Femur (tissue), 1 donor: ENCODE results near the gene AQP6.

Experiments
- DNase-seq: peaks from one replicate; pipeline ENCODE4 v3.0.0-alpha.2; 2017

Gene AQP6, protein sequence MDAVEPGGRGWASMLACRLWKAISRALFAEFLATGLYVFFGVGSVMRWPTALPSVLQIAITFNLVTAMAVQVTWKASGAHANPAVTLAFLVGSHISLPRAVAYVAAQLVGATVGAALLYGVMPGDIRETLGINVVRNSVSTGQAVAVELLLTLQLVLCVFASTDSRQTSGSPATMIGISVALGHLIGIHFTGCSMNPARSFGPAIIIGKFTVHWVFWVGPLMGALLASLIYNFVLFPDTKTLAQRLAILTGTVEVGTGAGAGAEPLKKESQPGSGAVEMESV

DNA sequence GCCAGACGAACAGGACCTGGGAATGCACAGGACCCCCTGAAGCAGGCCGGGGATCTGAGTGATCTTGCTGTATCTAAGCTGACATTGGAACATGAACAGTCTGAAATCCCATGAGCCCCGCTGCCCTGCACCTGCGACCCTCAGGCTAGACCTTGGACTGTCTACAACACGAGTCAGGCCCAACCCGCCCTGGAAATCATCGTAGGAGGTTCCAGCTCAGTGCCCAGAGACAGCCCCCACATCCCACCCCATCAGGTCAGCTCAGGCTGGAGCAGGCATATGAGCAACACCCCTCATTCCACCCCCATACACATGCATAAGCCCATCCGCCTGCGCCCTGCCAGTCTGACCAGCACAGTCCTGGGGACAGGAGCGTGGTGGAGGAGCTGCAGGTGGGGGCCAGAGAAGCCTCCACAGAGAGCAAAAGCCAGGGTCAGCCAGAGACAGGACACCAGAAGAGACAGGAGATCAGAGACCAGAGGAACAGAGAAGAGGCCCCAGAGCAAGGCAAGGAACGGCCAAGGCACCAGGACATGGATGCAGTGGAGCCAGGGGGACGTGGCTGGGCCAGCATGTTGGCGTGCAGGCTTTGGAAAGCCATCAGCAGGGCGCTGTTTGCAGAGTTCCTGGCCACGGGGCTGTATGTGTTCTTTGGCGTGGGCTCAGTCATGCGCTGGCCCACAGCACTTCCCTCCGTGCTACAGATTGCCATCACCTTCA lies at the start of gene AQP6:
Gene AQP6 (plus strand): TSS at position 307 of the 720 bp plus-strand sequence. CDS start 227 bp downstream, at position 534.
- DNase-seq, result no peak

DNA sequence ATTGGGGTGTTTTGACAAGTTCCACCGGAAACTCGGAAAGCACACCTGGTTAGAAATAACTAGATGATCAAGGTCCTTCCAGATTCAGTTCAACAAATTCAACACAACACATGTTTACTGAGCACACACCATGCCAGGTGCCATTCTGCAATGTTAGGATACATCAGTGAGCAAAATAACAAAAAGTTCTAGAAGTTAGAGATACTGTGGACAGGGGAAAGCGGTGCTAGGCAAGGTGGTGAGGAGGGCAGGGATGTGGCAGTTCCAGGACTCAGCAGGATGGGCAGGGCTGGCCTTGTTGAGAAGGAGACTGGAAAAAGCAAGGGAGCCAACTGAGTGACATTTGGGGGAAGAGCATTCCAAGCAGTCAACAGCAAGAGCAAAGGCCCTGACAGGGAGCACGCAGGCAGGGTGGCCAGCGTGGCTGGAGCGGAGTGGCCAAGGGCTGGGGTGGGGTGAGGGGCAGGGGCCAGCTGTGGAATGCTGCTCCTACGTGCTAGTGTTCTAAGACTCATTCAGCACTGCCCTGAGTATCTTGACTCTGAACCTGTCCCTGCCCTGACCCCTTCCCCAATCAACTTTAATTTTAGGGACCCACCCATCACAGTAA lies 49.6 kb upstream of the AQP6 start:
- DNase-seq, result no peak

DNA sequence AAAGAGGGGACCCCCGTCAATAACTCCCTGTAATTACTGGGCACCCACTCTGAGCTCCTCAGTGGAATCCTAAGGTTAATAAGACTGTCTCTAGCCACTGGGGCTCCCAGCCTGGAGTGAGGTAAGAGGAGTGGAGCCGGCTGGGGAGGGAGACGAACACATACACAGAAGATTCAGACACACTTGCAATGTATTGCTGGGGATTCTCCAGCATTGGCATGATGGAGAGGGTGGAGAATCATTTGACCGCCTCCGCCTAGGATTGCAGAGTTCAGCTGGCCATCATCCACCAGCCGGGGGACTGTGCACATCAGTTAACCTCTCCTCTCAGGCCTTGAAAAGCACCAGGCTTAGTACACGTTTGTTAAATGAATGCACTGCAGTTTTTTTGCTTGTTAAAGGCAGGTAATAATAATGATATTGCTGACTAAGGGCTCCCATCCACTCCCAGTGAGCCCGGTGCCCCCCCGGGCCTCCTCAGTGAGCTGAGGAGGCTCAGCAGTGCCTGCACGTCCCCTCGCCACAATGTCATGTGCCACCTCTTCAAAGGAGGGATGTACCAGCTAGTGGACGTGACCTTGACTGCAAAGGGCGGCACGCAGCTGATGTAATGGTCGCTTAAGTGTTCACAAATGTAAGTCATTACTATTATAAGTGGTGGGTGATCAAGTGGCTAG lies 48.7 kb upstream of the AQP6 start:
- no peak for DNase-seq

DNA sequence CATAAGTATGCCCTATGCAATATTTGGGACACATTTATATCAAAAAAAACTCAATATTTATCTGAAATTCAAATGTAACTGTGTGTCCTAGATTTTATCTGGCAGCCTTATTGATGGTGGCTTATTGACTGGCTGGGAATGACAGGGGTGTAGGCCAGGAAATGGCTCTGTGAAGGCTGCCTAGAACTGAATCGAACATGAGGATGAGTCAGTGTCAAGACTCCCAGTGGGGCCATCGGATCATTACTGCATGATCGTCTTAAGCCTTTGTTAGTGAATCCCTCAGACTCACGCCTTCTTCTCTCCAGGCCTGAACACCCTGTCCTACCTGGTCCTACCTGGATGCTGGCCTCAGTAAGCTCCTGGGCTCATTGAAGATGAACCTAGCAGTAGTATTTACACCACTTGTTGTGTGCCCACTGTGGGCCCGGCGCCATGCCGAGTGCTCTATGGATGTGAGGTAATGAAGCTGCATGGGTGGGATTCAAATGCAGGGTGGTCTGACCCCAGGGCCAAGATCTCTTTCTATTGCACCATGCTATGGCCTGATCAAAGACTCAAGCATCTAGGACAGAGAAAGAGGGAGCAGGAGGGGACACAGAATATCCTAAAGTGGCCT lies 48.0 kb upstream of the AQP6 start:
- no peak for DNase-seq

DNA sequence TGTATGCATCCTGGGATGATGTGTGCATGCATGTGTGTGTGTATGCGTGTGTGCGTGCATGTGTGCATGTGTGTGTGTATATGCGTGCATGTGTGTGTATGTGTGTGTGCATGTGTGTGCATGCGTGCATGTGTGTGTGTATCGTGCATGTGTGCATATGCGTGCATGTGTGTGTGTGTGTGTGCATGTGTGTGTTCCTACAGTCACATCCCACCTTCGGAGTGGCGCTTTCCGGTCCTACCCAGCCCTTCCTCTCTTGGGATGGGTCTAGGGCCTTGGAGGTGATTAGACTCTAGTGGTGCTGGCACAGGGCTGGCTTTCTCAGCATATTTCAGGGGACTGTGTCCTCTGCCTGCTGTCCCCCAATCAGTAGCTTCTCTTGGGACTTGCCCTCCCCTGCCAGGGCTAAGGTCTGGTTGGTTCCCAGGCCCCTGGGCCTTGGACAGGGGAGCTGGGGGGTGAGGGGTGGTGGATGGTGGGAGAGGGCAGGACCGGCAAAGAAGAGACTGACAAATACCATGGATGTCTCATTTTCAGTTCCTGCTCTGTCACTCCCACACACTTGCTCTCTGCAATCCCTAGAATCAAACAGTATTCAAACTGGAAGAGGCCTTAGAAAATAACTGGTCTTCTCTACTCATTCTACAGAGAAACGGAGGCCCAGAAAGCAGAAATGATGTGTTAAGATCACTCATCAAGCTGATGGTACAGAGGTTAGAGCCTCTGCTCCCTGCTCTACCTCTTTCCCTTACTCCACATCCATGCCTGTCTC lies 47.1 kb upstream of the AQP6 start:
- DNase-seq, result no peak

DNA sequence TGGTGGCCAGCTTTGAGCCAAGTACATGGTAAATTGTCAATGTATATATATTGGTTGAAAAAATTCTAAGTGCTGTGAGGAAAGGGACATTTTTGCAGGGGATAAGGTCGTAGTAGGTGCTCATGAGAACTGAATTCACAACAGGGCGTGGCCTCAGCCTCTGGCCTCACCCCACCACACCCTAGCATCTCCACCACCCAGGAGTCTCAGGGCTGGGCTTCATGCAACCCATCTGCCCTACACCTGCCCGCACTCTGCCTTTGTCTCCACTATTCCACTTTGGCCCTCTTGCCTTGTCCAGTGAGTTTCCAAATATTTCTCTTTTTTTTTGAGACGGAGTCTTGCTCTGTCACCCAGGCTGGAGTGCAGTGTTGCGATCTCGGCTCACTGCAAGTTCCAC lies 44.3 kb upstream of the AQP6 start:
- DNase-seq, result no peak

DNA sequence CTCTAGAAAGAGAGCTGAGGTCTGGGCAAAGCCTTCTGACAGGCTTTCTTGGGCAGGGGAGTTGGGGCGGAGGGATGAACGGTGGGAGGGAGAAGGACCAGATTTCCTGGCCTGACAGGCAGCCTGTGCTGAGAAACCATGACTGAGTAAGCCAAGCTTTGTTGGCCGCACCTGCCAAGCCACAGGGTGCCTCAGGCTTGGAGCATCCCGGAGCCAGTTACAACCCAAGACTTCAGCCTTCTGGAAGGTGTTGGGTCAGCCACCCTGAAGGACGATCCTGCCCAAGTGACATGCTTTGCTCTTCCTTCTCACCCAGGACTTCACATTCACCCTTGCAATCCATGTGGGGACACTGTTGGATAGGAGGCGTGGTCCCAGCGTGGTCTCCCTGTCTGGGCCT lies 43.2 kb upstream of the AQP6 start:
- DNase-seq, result no peak

DNA sequence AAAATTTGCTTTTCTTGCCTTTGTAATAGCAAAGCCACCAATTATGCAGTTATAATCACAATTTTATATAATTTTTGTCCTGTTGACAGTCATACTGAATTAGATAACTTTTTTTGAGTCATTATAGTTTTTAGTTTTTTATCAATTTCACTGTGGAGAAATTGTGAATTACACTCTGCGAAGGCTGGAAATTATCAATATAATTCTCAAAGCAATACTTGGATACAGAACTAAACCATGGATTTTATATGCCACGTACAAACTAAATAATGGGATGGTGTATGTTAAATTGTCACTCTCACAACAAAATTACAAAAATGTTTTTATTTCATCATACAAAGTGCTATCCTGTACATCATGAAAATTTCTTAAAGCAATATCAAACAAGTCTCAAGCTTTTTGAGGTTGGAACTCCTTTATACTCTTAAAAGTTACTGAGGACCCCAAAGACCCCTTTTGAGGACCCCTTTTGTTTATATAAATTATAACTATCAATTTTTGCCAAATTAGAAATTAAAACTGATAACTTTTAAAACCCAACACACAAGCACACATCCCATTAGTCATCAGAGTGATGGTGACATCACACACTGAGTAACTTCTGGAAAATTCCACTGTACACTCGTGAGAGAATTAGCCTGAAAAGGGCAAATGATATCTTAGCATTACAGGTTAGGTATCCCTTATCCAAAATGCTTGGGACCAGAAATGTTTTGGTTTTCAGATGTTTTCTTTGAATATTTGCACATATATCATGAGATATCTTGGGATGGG lies 42.0 kb upstream of the AQP6 start:
- no peak for DNase-seq

DNA sequence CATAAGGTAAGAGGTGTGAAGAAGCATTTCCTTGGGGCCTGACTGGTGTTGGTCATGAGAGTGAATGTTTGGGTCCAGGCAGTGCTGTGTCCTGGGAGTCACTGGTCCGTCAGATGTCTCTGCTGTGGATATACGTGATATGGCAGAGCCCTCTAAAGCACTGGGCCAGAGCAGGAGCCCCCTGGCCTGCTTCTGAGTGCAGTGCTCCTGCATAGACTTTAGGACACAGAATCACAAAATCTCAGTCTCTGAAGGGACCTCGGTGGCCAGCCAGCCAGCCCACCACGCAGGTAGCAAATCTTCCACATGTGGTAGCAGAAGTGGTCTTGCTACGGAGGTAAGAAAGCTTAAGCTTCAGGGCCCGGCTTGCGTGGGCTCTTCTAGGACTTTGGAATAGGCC lies 40.7 kb upstream of the AQP6 start:
- no peak for DNase-seq

DNA sequence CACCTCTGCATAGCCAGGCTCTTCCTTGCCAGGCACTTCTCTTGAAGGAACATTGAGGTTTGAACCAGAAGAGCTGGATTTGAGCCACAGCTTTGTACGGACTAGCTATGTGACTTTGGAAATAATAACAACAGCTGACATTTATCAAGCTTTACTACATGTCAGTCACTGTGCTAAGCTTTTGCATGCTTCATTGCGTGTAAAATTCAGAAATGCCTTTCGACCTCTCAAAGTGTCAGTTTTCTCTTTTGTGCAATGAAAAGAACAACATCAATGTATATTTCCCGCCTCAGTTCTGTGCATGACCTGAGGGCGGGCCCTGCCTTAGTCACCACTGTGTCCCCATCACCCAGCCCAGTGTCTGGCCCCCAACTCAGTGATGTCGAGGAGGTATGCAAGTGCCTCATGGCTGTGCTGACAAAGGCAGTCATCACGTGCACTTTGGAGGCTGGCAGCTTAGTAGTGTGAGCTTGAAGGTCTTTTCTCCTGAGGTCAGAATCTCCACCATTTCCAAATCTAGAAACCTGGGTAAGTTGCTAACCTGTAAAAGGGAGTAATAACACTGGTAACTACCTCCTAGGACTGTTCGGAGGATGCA lies 40.1 kb upstream of the AQP6 start:
- DNase-seq, result no peak

DNA sequence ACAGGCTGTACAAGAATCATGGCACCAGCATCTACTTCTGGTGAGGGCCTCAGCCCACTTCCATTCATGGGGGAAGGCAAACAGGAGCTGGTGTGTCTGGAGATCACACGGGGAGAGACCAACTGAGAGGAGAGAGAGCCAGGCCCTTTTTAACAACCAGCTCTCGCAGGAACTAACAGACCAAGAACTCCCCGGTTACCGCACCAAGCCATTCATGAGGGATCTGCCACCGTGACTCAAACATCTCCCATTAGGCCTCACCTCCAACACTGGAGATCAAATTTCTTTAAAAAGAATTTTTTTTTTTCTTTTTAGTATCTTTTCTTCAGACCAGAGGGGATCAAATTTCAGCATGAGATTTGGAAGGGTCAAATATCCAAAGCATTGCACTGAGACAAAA lies 39.0 kb upstream of the AQP6 start:
- DNase-seq, result no peak

DNA sequence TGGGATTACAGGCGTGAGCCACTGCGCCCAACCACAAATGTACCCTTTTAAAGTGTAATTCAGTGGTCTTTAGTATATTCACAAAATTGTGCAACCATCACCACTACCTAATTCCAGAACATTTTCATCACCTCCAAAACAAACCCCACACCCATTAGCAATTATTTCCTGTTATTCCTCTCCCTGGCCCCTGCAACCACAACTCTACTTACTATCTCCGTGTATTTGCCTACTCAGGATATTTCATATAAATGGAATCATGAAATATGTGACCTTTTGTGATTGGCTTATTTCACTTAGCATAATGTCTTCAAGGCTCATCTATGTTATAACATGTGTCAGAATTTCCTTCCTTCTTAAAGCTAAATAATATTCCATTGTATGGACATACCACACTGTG lies 38.2 kb upstream of the AQP6 start:
- no peak for DNase-seq

DNA sequence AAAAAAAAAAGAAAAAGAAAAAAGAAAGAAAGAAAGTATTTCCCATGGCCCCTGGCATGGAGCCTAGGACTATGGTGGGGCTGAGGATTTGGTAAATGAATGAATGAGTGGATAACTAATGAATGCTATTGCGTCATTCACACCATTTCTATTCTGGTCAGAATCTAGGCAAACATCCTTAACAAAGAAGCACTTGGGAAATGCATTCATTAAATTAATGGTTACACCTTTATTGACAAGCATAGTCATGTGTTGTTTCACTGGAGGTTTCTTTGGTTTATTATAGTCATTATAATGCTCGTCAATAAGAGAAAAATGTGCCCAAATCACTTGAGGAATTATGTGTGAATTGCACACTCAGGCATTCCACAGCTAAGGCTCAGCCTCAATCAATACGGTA lies 35.8 kb upstream of the AQP6 start:
- no peak for DNase-seq

DNA sequence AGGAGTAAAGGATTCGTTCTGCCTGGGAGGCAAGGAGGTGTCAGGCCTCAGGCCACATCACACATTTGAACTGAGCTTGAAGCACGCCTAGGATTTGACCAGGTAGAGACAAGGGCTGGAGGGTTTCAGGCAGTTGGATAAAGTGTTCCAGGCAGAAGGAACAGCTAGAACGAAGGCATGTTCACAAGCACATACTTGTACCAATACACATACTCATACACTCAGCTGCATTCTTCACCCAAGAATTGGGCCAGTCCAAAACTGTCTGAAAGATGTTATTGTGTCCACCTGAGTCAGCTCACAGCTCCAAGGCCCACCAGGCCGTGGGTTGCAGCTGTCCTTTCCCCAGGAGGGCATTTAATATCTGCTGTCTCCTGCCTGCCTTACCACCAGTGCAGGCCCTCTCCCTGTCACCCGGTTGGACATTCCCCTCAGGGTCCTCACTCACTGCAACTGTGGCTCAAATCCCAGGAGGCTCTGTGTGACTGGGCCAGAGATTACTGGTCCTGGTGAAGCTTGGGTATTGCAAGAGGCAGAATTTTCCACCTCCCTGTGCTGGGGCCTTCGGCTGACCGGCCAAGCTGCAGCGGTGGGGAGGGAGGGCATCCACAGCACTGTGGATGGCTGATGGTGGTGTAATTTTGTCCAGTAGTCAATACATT lies 35.0 kb upstream of the AQP6 start:
- DNase-seq, result no peak

DNA sequence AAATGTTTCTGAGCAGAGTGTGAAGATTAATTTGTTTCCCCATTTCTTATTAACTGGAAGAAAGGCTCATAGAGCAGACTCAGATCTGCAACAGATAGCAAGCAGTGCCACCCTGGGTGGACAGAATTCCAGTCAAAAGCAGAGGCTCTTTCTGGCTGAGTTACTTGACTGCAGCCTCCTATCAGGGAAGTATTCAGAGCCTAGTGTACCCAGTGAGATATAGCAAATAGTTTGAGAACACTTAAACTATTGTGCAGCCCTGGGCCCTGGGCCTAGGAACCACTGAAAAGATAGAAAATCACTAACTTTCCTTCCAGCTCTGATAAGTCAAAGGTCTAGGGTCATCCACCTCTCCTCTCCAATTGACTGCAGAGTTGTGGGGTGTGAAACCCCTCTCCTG lies 33.4 kb upstream of the AQP6 start:
- no peak for DNase-seq

DNA sequence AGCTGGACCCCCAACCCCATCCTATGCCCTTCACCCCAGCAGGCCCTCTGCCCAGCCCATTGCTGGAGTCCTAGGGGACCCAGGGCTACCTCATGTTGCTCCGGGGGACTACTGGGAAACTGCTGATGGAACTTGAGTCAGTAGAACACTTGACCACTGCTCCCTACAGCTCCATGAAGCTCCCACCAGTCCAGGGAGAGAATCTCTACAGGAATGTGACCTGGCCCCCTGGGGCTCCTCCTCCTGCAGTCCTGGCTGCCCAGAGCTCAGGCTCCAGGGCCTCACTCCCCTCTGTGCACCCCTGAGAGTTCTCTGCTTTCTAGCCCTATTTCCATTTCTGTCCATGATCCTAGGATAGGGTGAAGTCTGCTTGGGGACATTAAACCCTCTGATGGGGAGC lies 33.0 kb upstream of the AQP6 start:
- DNase-seq, result no peak

DNA sequence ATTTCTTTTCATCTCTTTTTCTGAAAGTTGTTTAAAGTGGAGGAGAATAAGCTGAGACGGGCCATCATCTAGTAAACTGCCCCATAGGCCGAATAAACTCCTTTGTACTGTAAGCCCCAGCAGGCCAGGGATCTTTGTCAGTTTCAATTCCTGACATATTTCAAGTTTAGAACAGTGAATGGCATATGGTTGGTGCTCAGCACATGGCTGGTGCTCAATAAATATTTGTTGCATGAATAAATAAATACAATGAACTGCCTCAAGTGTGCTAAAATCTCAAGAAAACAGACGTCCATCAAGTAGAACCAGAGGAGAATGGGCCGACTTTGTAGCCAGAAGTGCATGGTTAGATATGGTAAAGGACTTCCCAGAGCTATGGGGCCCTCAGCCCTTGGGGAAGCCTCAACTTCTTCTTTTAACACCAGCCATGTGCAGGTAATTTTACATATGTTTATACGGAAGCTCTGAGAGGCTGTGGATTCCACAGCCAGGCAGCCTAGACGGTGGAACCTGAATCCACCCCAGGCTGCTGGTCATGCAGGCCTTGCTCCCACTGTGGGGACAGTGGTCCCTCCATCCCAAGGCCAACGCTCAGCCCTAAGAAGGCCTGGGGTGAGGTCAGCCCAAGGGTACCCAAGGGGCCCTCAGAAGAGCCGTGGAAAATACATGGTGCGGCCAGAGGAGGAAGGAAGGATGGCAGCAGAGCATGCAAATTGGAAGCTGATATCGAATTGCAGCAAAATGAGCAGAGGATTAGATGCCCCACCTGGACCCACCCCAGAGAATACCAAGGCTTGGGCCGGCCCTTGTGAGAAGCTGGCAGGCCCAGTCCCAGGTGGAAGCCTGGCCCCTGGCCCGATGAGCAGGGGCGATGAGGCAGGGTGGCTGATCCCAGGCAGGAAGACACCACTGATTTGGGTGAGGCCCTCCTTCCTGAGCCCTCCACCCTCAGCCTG lies 30.9 kb upstream of the AQP6 start:
- DNase-seq, result no peak

DNA sequence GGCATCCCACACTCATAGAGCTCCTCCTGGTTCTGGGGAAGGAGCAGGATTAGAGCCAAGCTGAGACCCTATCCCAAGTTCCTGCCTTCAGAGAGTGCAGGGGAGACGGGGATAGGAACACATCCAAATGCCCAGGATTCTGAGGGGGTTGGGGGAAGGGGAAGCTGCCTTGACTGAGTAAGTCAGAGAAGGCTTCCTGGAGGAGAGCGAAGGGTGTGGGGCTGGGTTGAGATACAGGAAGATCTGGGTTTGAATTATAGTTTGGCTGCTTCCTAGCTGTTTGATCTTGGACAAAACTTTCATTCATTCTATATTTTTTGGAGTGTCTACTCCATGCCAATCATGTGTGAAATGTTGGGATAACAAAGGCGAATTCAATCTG lies 30.2 kb upstream of the AQP6 start:
- no peak for DNase-seq

DNA sequence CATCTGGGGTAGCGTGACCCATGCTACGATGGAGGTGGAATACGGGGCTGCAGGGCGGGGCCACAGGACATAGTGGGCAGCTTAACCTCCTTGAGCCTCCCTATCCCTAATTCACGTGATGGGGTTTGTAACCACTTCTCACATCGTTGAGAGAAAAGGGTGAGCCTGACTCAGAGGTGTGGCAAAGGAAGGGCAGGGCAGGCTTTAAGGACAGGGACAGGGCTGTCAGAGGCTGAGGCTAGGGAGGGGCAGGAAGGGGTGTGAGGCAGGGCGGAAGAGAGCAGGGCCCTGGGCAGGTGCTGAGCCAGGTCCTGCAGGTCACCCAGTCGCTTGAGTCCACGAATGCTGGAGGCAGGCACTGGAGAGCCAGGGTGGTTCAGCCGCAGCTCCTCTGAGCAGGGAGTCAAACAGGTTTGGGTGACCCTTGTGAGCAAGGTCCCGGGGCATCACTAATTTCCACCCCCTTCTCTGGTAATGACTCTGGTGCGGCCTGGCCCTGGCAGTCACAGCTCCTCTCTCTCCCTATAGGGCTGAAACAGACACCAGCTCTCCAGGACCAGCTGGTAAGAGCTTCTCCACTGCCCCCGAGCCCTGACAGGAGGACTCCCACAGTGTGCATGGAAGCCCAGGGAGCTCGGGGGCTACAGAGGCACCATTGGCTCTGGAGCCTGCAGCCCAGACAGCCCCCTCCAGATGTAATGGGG lies 29.7 kb upstream of the AQP6 start:
- DNase-seq, result no peak
